Omental fat pad (tissue), 4 donors: ENCODE results near the gene NEK4. TPM values are rescaled to one million over a fixed set of nuclear protein-coding genes. Genes with fewer than 3 reads are reported as not detected.

ENCODE experiments used
- ATAC-seq: fragments of 150-250 bp; one replicate; pipeline ENCODE4 v1.9.1; 2016; ENCODE audit warnings: mild to moderate bottlenecking, moderate library complexity; ENCODE audit not compliant: low FRiP score
- DNase-seq: peaks from one replicate; pipeline ENCODE4 v3.0.0-alpha.2; 2019; ENCODE audit warnings: low spot score
- total RNA-seq, 4 donors: library from RNA; depleted of rRNA; stranded (reverse); fragments of >200 nt; gene quantifications; one replicate each; pipeline ENCODE4 v1.1.0, GENCODE V29; 2016
- TF ChIP-seq, protein P1 (sequence below), 3 donors: fragments of 450-650 bp; IDR thresholded peaks; one replicate each; pipeline ENCODE4 v1.5.1; 2016 to 2017; ENCODE audit warnings: antibody characterized with exemption in 3 of 3, mild to moderate bottlenecking in 3 of 3, moderate library complexity in 2 of 3

Gene NEK4
- total RNA-seq, 4 donors from 2014 or later: 16.8 to 22.0 (median 18.7) TPM

DNA sequence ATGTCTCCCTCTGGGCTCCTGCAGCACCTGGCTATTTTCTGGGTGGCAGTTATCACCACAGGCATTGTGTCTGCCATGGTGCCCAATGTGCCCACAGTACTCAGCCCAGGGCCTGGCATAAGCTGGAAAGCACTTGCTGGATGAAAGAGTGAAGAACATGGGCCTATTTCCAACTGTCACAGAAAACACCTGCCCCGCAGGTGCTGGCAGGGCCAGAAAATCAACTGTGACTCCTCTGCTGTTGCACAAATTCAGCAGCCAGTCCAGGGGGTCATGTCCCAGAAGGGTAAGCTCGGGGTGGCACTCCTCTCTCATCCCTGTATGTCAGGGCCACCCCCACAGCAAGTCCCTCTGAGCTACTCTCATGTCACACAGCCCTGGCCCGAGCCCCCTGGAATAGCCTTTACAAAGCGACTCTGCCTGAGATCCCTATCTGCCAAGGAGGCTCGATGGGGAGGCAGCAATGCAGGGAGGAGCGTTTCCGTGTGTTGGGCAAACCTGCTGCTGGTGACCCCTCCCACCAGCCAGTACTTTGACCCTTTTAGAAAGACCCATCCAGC, 40.8 kb upstream of the NEK4 start:
- TF ChIP-seq, protein P1, sequence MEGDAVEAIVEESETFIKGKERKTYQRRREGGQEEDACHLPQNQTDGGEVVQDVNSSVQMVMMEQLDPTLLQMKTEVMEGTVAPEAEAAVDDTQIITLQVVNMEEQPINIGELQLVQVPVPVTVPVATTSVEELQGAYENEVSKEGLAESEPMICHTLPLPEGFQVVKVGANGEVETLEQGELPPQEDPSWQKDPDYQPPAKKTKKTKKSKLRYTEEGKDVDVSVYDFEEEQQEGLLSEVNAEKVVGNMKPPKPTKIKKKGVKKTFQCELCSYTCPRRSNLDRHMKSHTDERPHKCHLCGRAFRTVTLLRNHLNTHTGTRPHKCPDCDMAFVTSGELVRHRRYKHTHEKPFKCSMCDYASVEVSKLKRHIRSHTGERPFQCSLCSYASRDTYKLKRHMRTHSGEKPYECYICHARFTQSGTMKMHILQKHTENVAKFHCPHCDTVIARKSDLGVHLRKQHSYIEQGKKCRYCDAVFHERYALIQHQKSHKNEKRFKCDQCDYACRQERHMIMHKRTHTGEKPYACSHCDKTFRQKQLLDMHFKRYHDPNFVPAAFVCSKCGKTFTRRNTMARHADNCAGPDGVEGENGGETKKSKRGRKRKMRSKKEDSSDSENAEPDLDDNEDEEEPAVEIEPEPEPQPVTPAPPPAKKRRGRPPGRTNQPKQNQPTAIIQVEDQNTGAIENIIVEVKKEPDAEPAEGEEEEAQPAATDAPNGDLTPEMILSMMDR (IDR thresholded peaks at IDR 0.05): no peak
- DNase-seq (no peak), ATAC-seq (no peak)

- ATAC-seq: no peak
- TF ChIP-seq, protein P1 (IDR thresholded peaks at IDR 0.05): no peak
Observed at GRCh38 chr3:52810923-52811322, 40.2 kb upstream of the NEK4 start.

DNA sequence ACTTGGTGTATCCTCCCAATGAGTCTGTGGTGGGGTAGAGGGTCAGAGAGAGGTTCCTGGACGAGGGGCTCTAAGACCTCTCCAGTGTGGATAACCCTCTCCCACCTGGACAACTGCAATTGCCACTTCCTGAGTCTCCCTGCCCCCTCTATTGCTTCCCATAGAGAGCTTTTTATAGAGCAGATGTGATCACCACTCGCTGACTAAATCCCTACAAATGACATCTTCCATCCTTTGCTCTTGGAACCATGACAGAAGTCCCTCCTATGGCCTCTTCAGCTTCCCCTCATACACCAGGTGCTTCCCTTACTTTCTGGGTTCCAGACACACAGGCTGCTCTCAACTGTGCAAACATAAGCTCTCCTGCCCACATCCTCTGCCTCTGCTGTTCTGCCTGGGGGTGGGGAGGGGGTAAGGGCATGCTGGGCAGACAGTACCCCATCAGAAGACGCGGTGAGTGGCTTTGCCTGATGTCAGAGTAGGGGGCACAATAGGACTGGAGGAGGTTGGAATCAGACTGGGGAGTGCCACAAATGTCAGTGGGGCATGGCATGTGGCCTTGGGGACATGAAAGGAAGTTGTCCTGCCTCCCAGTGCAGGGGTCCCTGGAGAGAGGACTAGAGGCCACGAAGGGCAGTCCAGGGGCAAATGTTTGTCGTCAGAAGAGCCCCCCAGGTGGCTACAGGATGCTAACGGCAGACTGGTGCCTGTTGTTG, 39.1 kb upstream of the NEK4 start:
- no peak for DNase-seq
- ATAC-seq: no peak
- TF ChIP-seq, protein P1 (IDR thresholded peaks at IDR 0.05): no peak

More at GRCh38 chr3:52810923-52811322, 40.2 kb upstream of the NEK4 start:
- no peak for DNase-seq

DNA sequence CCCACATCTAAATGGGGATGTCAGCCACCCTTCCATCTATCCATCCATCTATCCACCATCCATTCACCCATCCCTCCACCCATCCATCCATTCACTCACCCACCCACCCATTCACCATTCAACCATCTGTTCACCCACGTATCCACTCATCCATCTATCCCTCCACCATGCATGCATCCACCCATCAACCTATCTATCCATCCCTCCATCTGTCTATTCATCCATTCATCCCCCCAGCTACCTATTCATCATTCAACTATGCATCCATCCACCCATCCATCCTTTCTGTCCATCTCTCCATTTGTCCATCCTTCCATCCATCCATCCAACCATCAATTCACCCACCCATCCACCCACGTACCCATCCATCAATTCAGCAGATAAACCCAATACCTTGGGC, 38.4 kb upstream of the NEK4 start:
- DNase-seq (no peak), ATAC-seq (no peak)
- TF ChIP-seq, protein P1 (IDR thresholded peaks at IDR 0.05): no peak

DNA sequence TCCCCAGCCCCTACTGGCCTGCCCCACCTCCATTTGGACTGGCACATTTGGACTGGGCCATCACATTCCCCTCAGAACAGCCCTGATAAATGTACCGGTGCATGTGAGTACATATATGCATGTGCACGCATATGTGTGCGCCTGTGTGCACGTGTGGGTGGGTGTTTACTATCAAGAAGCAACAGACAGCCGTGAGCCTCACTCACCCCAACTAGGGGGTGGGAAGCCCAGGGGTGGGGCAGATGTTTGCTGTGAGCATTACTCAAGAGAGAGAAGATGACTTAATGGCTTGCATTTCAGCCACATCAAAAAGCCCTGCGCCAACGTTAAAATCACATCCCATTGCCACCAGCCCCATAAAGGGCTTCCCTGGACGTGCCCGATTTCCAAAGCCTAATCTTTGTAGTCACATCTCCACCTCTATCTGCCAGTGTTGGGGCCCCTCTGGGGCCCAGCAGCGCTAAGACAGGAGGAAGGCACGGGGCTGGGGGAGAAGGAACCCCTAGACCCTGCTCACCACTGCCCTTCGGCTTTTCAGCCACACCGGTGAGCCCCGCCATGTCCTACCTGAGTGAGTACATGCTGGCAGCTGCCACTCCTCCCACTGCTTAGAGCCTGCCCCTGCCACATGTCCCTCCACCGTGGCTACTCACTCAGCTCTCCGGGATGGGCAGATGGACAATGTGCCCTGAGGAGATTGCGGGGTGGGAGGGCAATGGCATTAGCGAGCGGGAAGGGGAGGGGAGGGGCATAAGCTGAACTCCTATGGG, 34.7 kb upstream of the NEK4 start:
- ATAC-seq (no peak), DNase-seq (no peak)
- TF ChIP-seq, protein P1 (IDR thresholded peaks at IDR 0.05): no peak

DNA sequence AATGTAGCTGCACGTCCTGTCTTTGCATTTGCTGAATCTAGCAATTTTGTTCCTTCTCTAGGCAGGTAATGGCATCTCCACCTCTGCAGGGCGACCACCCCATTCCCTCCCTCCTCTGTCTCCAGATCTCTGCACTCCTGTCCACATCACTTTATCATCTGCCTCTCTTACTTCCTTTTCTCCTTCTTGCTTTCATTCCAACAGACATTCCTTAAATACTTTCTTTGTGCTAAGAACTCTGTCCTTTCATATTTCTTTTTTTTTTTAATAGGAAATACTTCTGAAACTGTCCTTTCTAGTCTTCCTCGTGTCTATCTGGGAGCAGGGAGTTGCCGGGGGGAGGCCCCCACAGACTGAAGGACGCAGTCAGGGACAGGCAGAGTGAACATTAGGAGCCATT, 31.1 kb upstream of the NEK4 start:
- TF ChIP-seq, protein P1 (IDR thresholded peaks at IDR 0.05): no peak
- DNase-seq: no peak
- ATAC-seq: no peak
